ENCODE data around the gene RCN2.

Gene RCN2

DNA sequence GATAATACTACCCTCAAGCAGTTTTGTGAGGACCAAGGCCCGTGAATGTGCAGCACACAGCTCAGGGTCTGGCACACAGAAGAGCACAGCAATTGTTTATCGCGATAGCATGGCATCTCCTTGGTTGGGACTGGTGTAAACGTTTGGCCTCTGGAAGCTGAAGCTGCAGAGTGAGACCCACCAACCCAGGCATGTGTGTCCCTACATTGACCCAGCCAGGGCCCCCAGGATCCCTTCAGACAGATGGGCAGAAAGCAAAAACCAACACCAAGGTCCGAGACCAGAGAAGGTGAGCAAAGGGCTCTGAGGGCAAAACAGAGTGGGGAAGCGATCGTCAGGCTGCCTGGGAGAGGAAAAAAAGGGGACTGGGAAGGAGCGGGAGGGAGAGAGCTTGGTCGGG, 50.8 kb downstream of the RCN2 start:
- Histone ChIP-seq H3K9ac (ENCODE audit: low read depth in 1 of 2, low read length in 2 of 2) (no peak overlapping the region), H3K4me1 (ENCODE audit: control insufficient read depth in 1 of 2, insufficient read depth in 2 of 2, low read length in 2 of 2) (peaks cover 0 to 4% of the 10 kb centered on the region in 2 donors), H3K27ac (ENCODE audit: low read depth, low read length) (no peak overlapping the region), H3K27me3 (ENCODE audit: control insufficient read depth in 1 of 2, insufficient read depth in 2 of 2, low read length in 2 of 2) (no peaks in the 10 kb centered on the region), H3K36me3 (ENCODE audit: control insufficient read depth in 1 of 2, insufficient read depth in 2 of 2, low read length in 2 of 2) (no peaks in the 10 kb centered on the region), H3K9me3 (ENCODE audit: control insufficient read depth in 1 of 2, low read length in 2 of 2) (no peaks in the 10 kb centered on the region), H3K4me3 (ENCODE audit: low read depth in 1 of 2, low read length in 2 of 2) (no peak overlapping the region)

- H3K36me3 ChIP-seq (ENCODE audit: control insufficient read depth in 1 of 2, insufficient read depth in 2 of 2, low read length in 2 of 2) = no peaks in the 10 kb centered on the region
- H3K9me3 ChIP-seq (ENCODE audit: control insufficient read depth in 1 of 2, low read length in 2 of 2) = no peaks in the 10 kb centered on the region
- peaks cover 0 to 4% of the 10 kb centered on the region in 2 donors for H3K4me1 ChIP-seq (ENCODE audit: control insufficient read depth in 1 of 2, insufficient read depth in 2 of 2, low read length in 2 of 2)
- H3K27me3 ChIP-seq (ENCODE audit: control insufficient read depth in 1 of 2, insufficient read depth in 2 of 2, low read length in 2 of 2) = no peaks in the 10 kb centered on the region
- no peak overlapping the region for H3K9ac ChIP-seq (ENCODE audit: low read depth in 1 of 2, low read length in 2 of 2)
- H3K4me3 ChIP-seq (ENCODE audit: low read depth in 1 of 2, low read length in 2 of 2) = no peak overlapping the region
- H3K27ac ChIP-seq (ENCODE audit: low read depth, low read length) = no peak overlapping the region
Observed at GRCh38 chr15:76982756-76983155, 51.2 kb downstream of the RCN2 start.

DNA sequence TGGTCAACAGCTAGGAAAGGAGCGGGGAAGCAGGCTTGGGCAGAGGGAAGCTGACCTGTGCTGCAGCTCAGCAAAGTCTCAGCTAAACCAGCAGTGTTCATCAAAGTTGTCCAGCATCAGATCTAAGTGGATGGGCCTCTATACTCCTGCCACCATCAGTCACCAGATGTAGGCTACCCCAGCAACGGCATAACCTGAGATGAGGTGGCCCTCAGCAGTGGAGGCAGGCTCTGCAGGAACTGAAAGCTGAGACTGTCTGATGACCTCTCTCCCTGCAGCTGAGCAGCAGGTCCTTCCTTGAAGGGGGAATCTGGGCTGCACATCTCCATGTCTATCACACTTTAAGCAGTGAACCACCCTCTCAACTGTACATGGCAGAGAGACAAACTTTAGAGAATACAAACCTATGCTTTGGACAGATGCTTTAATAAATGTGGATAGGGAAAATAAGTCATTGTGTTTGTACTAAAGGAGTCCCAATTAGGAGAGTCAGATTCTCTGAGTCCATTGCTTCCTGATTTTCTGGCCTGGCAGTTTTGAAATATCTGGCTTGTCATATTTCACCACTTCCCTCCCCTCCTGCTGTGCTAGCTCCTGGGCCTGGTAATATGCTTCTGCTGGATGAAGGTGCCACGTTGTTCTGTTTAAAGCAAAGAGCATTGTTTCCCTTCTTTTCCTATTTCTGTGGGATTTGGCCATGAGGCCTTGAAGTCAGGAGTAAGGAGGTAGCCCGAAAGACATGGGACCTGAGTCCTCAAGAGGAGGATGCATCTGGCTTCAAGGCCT, 52.2 kb downstream of the RCN2 start:
- Histone ChIP-seq H3K27ac (ENCODE audit: low read depth, low read length) (no peak overlapping the region), H3K9ac (ENCODE audit: low read depth in 1 of 2, low read length in 2 of 2) (no peak overlapping the region), H3K9me3 (ENCODE audit: control insufficient read depth in 1 of 2, low read length in 2 of 2) (no peaks in the 10 kb centered on the region), H3K27me3 (ENCODE audit: control insufficient read depth in 1 of 2, insufficient read depth in 2 of 2, low read length in 2 of 2) (no peaks in the 10 kb centered on the region), H3K36me3 (ENCODE audit: control insufficient read depth in 1 of 2, insufficient read depth in 2 of 2, low read length in 2 of 2) (no peaks in the 10 kb centered on the region), H3K4me1 (ENCODE audit: control insufficient read depth in 1 of 2, insufficient read depth in 2 of 2, low read length in 2 of 2) (peaks cover 6 to 12% of the 10 kb centered on the region in 2 donors), H3K4me3 (ENCODE audit: low read depth in 1 of 2, low read length in 2 of 2) (no peak overlapping the region)

- Histone ChIP-seq H3K4me1 (ENCODE audit: control insufficient read depth in 1 of 2, insufficient read depth in 2 of 2, low read length in 2 of 2) (peaks cover 10 to 14% of the 10 kb centered on the region in 2 donors), H3K36me3 (ENCODE audit: control insufficient read depth in 1 of 2, insufficient read depth in 2 of 2, low read length in 2 of 2) (no peaks in the 10 kb centered on the region), H3K27ac (ENCODE audit: low read depth, low read length) (no peak overlapping the region), H3K27me3 (ENCODE audit: control insufficient read depth in 1 of 2, insufficient read depth in 2 of 2, low read length in 2 of 2) (no peaks in the 10 kb centered on the region), H3K9me3 (ENCODE audit: control insufficient read depth in 1 of 2, low read length in 2 of 2) (no peaks in the 10 kb centered on the region), H3K9ac (ENCODE audit: low read depth in 1 of 2, low read length in 2 of 2) (no peak overlapping the region), H3K4me3 (ENCODE audit: low read depth in 1 of 2, low read length in 2 of 2) (no peak overlapping the region)
Observed at GRCh38 chr15:76986743-76987142, 55.2 kb downstream of the RCN2 start.

DNA sequence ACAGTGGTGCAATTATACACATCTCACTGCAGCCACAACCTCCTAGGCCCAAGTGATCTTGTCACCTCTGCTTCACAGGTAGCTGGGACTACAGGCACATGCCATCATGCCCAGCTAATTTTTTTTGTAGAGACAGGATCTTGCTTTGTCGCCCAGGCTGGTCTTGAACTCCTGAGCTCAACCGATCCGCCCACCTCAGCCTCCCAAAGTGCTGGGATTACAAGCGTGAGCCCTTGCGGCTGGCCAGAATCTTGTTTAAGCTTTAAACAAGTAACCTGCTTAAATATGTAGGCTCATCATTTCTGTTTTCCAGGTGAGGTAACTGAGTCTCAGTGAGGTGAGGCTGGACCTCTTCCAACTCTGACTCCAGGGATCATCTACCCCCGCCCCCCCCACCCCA, 55.7 kb downstream of the RCN2 start:
- H3K27me3 ChIP-seq (ENCODE audit: control insufficient read depth in 1 of 2, insufficient read depth in 2 of 2, low read length in 2 of 2) = no peaks in the 10 kb centered on the region
- H3K36me3 ChIP-seq (ENCODE audit: control insufficient read depth in 1 of 2, insufficient read depth in 2 of 2, low read length in 2 of 2) = no peaks in the 10 kb centered on the region
- no peaks in the 10 kb centered on the region for H3K9me3 ChIP-seq (ENCODE audit: control insufficient read depth in 1 of 2, low read length in 2 of 2)
- no peak overlapping the region for H3K4me3 ChIP-seq (ENCODE audit: low read depth in 1 of 2, low read length in 2 of 2)
- peaks cover 10 to 14% of the 10 kb centered on the region in 2 donors for H3K4me1 ChIP-seq (ENCODE audit: control insufficient read depth in 1 of 2, insufficient read depth in 2 of 2, low read length in 2 of 2)
- H3K9ac ChIP-seq (ENCODE audit: low read depth in 1 of 2, low read length in 2 of 2) = no peak overlapping the region
- H3K27ac ChIP-seq (ENCODE audit: low read depth, low read length) = no peak overlapping the region

- Histone ChIP-seq H3K9ac (ENCODE audit: low read depth in 1 of 2, low read length in 2 of 2) (no peak overlapping the region), H3K4me3 (ENCODE audit: low read depth in 1 of 2, low read length in 2 of 2) (peak overlapping the region in 1 of 2 donors; percentile 28), H3K27me3 (ENCODE audit: control insufficient read depth in 1 of 2, insufficient read depth in 2 of 2, low read length in 2 of 2) (no peaks in the 10 kb centered on the region), H3K27ac (ENCODE audit: low read depth, low read length) (no peak overlapping the region), H3K36me3 (ENCODE audit: control insufficient read depth in 1 of 2, insufficient read depth in 2 of 2, low read length in 2 of 2) (no peaks in the 10 kb centered on the region), H3K4me1 (ENCODE audit: control insufficient read depth in 1 of 2, insufficient read depth in 2 of 2, low read length in 2 of 2) (peaks cover 10 to 14% of the 10 kb centered on the region in 2 donors), H3K9me3 (ENCODE audit: control insufficient read depth in 1 of 2, low read length in 2 of 2) (no peaks in the 10 kb centered on the region)
Observed at GRCh38 chr15:76987896-76988860, 56.6 kb downstream of the RCN2 start.

DNA sequence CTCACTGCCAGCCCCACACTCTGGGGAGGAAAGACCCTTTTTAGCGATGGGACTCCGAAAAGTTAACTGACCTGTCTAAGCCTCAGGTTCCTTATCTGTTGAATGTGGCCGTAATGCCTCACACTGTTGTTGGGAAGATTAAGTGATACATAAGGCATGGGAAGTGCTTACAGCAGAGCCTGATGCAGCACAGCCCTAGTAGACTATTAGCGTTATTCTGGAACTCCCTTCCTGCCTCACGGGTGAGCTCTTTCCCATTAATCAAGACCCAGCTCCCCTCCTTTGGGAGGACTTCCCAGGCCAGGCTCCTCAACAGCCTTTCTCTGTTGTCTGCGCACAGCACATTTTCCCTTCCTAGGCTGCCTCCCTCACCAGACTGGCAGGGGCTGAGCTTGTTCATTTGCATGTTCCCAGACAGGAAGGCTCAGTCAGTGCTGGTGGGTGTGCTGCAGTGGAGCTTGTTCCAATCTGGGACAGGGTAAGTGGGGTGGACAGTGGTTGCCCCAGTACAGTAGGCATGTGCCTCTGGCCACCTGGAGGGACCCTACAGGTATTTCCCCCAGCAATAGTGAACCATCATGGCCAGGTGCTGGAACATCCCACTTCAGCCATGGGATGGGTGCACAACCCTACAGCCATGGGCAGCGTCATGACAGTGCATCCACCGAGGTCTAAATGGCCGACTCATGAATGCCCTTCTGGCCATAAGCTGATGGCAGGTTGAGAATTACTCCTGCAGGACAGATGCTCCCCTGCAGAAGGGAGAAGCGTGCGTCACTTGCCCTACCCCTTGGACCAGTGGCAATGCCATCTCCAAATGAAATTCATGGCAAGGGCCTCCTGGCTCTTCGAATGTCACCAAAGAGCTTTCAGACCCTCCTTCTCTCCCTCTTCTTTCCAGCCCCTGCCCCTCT, 57.6 kb downstream of the RCN2 start:
- Histone ChIP-seq H3K4me1 (ENCODE audit: control insufficient read depth in 1 of 2, insufficient read depth in 2 of 2, low read length in 2 of 2) (peaks cover 10 to 15% of the 10 kb centered on the region in 2 donors), H3K9me3 (ENCODE audit: control insufficient read depth in 1 of 2, low read length in 2 of 2) (no peaks in the 10 kb centered on the region), H3K27me3 (ENCODE audit: control insufficient read depth in 1 of 2, insufficient read depth in 2 of 2, low read length in 2 of 2) (no peaks in the 10 kb centered on the region), H3K36me3 (ENCODE audit: control insufficient read depth in 1 of 2, insufficient read depth in 2 of 2, low read length in 2 of 2) (no peaks in the 10 kb centered on the region), H3K4me3 (ENCODE audit: low read depth in 1 of 2, low read length in 2 of 2) (no peak overlapping the region), H3K27ac (ENCODE audit: low read depth, low read length) (no peak overlapping the region), H3K9ac (ENCODE audit: low read depth in 1 of 2, low read length in 2 of 2) (no peak overlapping the region)

DNA sequence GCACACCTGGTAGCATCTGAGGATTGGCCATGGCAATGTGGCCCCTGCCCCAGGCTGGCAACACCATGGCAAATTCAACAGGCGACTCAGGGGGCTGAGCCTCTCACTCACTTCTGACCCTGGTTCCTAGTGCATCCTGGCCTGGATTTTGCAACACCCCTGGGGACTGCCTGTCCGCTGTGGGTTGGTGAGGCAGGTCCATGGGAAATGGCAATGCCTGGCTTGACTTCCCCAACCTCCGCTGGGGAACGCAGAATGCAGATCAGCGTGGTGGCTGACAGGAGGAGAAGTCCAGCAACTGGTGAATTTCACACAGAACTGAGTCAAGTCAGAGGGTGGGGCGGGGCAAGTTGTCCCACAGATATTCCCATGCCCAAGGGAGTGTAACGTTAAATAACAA, 59.5 kb downstream of the RCN2 start:
- Histone ChIP-seq H3K4me1 (ENCODE audit: control insufficient read depth in 1 of 2, insufficient read depth in 2 of 2, low read length in 2 of 2) (peaks cover 10 to 22% of the 10 kb centered on the region in 2 donors), H3K27ac (ENCODE audit: low read depth, low read length) (no peak overlapping the region)

DNA sequence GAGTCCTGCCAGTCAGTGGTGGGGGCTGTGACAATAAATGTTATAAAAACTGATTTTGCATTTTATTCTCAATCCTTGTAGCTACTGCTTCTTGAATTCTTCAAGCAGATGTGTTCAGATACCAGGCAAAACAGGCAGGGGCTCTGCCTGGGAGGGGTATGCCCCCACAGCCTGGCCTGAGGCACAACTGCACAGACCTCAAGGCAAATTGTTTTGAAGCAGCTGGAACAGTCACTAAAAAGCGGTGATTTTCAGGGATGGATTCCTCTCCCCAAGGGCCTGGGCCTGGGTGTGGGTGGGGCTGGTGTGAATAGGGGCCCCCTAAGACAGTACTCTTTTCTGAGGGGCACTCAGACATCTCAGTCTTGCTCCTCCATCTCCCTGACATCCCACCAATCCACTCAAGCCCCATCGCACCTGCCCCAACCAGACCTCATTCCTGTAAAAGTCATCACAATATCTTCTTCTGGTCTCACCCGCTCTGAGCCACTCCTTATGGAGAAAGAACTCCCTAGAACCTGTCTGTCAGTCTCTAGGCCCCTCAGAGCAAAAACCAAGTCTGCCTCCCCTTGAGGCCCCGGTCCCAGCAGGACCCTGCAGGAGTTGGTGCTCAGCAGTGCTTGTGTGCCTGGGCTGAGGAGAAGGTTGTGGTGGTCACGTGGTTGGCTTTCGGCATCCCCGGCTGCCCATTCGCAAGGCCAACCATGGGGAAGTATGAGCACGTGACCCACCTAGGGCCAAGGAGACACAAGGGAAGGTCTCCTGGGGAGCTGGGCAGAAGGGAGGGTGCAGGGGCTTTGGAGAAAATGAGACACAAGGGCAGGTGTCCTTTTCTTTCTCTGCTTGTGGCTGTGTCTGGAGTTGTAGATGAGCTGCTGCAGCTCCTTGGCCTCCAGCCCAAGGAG, 60.4 kb downstream of the RCN2 start:
- no peaks in the 10 kb centered on the region for H3K27me3 ChIP-seq (ENCODE audit: control insufficient read depth in 1 of 2, insufficient read depth in 2 of 2, low read length in 2 of 2)
- H3K4me3 ChIP-seq (ENCODE audit: low read depth in 1 of 2, low read length in 2 of 2) = no peak overlapping the region
- no peak overlapping the region for H3K27ac ChIP-seq (ENCODE audit: low read depth, low read length)
- no peaks in the 10 kb centered on the region for H3K36me3 ChIP-seq (ENCODE audit: control insufficient read depth in 1 of 2, insufficient read depth in 2 of 2, low read length in 2 of 2)
- H3K4me1 ChIP-seq (ENCODE audit: control insufficient read depth in 1 of 2, insufficient read depth in 2 of 2, low read length in 2 of 2) = peaks cover 10 to 27% of the 10 kb centered on the region in 2 donors
- no peaks in the 10 kb centered on the region for H3K9me3 ChIP-seq (ENCODE audit: control insufficient read depth in 1 of 2, low read length in 2 of 2)
- no peak overlapping the region for H3K9ac ChIP-seq (ENCODE audit: low read depth in 1 of 2, low read length in 2 of 2)

More for the DNA sequence above, 59.5 kb downstream of the RCN2 start:
- Histone ChIP-seq H3K36me3 (ENCODE audit: control insufficient read depth in 1 of 2, insufficient read depth in 2 of 2, low read length in 2 of 2) (no peaks in the 10 kb centered on the region), H3K9me3 (ENCODE audit: control insufficient read depth in 1 of 2, low read length in 2 of 2) (no peaks in the 10 kb centered on the region), H3K4me3 (ENCODE audit: low read depth in 1 of 2, low read length in 2 of 2) (no peak overlapping the region), H3K9ac (ENCODE audit: low read depth in 1 of 2, low read length in 2 of 2) (no peak overlapping the region), H3K27me3 (ENCODE audit: control insufficient read depth in 1 of 2, insufficient read depth in 2 of 2, low read length in 2 of 2) (no peaks in the 10 kb centered on the region)
